K562 (cell line): ENCODE data around the gene MMP15. TPM values are rescaled to one million over a fixed set of nuclear protein-coding genes. Genes with fewer than 3 reads are reported as not detected.
A peak's percentile ranks its signal among the peaks of the same experiment; 100 is the strongest.

Experiments used
- ARID3A ChIP-seq: IDR thresholded peaks from 2 replicates; pipeline ENCODE4 v1.6.1; 2012; ENCODE audit warnings: low read depth, low read length, improper control_type of control experiment, borderline replicate concordance
- CLOCK ChIP-seq: fragments of 250-450 bp; sonication (Bioruptor Pico); IDR thresholded peaks from 2 replicates; pipeline ENCODE4 v1.4.0; 2020; ENCODE audit warnings: mild to moderate bottlenecking, moderate library complexity, borderline replicate concordance
- CTBP1 ChIP-seq: fragments of 450-650 bp; IDR thresholded peaks from 2 replicates; pipeline ENCODE4 v1.6.1; 2016; ENCODE audit warnings: borderline replicate concordance
- DPF2 ChIP-seq: fragments of 450-650 bp; IDR thresholded peaks from 2 replicates; pipeline ENCODE4 v1.6.1; 2016
- GATA2 ChIP-seq: sonication (generic); formaldehyde crosslinking; IDR thresholded peaks from 2 replicates; pipeline ENCODE4 v1.4.0; 2020; ENCODE audit warnings: mild to moderate bottlenecking, missing genetic modification reagents
- MAFF ChIP-seq: IDR thresholded peaks from 2 replicates; pipeline ENCODE4 v1.6.1; 2012; ENCODE audit warnings: low read length, improper control_type of control experiment
- MYC ChIP-seq, 2 experiments: fragments of 250-450 bp in 1 of 2; sonication (Bioruptor Pico) in 1 of 2; IDR thresholded peaks; 2 replicates each; pipeline versions ENCODE4 v1.5.1 to v1.6.1; 2012 to 2021; ENCODE audit warnings: low read depth in 2 of 2, borderline replicate concordance in 1 of 2, improper control_type of control experiment in 1 of 2, low read length in 1 of 2, mild to moderate bottlenecking in 1 of 2, moderate library complexity in 1 of 2
- NCOR1 ChIP-seq: fragments of 450-650 bp; IDR thresholded peaks from 2 replicates; pipeline ENCODE4 v1.6.1; 2016; ENCODE audit warnings: mild to moderate bottlenecking, moderate library complexity
- NONO ChIP-seq, 2 experiments: fragments of 200-400 bp in 1 of 2; fragments of 450-650 bp in 1 of 2; formaldehyde crosslinking in 1 of 2; IDR thresholded peaks; 2 replicates each; pipeline ENCODE4 v1.6.1; 2017; ENCODE audit warnings: low read depth in 2 of 2, mild to moderate bottlenecking in 2 of 2, moderate library complexity in 2 of 2, low read length in 1 of 2
- NR2C1 ChIP-seq, 2 experiments: fragments of 450-650 bp; IDR thresholded peaks; 2 replicates each; pipeline ENCODE4 v1.6.1; 2017; ENCODE audit warnings: mild to moderate bottlenecking in 2 of 2, antibody characterized with exemption in 1 of 2, inconsistent platforms in 1 of 2, missing compliant biosample characterization in 1 of 2, missing genetic modification characterization in 1 of 2
- PBX2 ChIP-seq, 2 experiments: IDR thresholded peaks in 1 of 2; conservative IDR thresholded peaks in 1 of 2; 2 replicates each; pipeline ENCODE4 v1.6.1; 2016; ENCODE audit warnings: low read depth in 2 of 2, mild to moderate bottlenecking in 1 of 2, missing compliant biosample characterization in 1 of 2, missing genetic modification characterization in 1 of 2, moderate library complexity in 1 of 2
- SOX6 ChIP-seq: fragments of 450-650 bp; IDR thresholded peaks from 2 replicates; pipeline ENCODE4 v1.6.1; 2014; ENCODE audit warnings: mild to moderate bottlenecking
- TBL1XR1 ChIP-seq, 2 experiments: IDR thresholded peaks; 2 replicates each; pipeline ENCODE4 v1.6.1; 2012; ENCODE audit warnings: improper control_type of control experiment in 2 of 2, low read length in 2 of 2, mild to moderate bottlenecking in 1 of 2
- ZMIZ1 ChIP-seq, 2 experiments: fragments of 150-350 bp in 1 of 2; IDR thresholded peaks; 2 replicates each; pipeline ENCODE4 v1.6.1; 2012 to 2016; ENCODE audit warnings: low read depth in 2 of 2, low read length in 2 of 2, mild to moderate bottlenecking in 1 of 2, moderate library complexity in 1 of 2
- polyA plus RNA-seq, 8 experiments: library from polyadenylated mRNA; depleted of rRNA in 4 of 8; stranded (reverse) in 5 of 8; unstranded in 3 of 8; fragments of >200 nt; fragmentation: Nextera tagmentation in 2 of 8; fragmentation: Illumina TruSeq in 1 of 8; extraction: Ambion mirVana in 2 of 8; extraction: Trizol in 1 of 8; gene quantifications; 2 replicates each; pipeline versions ENCODE4 v1.2.1 to v1.2.3, GENCODE V29; 2011 to 2014; ENCODE audit warnings: inconsistent platforms in 1 of 8, missing spikeins in 1 of 8
- total RNA-seq, 7 experiments: library from RNA; depleted of rRNA in 6 of 7; stranded (reverse); fragments of >200 nt in 6 of 7; fragmentation: Illumina TruSeq in 2 of 7; extraction: Trizol in 2 of 7; gene quantifications; 2 replicates each; pipeline versions ENCODE4 v1.2.1 to v1.2.3, GENCODE V29; 2011 to 2021; ENCODE audit warnings: low replicate concordance in 1 of 7

Gene MMP15
- total and polyA plus RNA-seq, 9 of the 15 experiments (the other 6 are each of a cell fraction or from before 2014, with no cell fraction given), result 0.01 to 20.4 (median 5.5) TPM

GRCh38 chr16:57977418-57978069, 48.0 kb upstream of the MMP15 start (continued):
- no peak for TF ChIP-seq CLOCK
- TF ChIP-seq TBL1XR1 (IDR thresholded peaks at IDR 0.05; ENCODE audit: low read length in 2 of 2), result peak in 1 of 2 experiments; percentile 32; a peak in 1 of 4 replicates
- TF ChIP-seq DPF2, result peak; percentile 86
- TF ChIP-seq NR2C1 (IDR thresholded peaks at IDR 0.05), result no peak
- TF ChIP-seq NR2C1 (tag; IDR thresholded peaks at IDR 0.05), result 0 out of 2 replicates have a peak, but pooled peaks have one; percentile 8
- TF ChIP-seq MAFF, result peak; percentile 6; the same call in 1 of the 2 replicates
- 0 out of 4 replicates have a peak, but pooled peaks of 1 of the 2 experiments have one; percentile 40 for TF ChIP-seq ZMIZ1 (IDR thresholded peaks at IDR 0.05; ENCODE audit: low read depth in 2 of 2, low read length in 2 of 2)
- TF ChIP-seq NCOR1, result peak; percentile 55
- TF ChIP-seq NONO (IDR thresholded peaks at IDR 0.05; ENCODE audit: low read depth in 2 of 2, low read length in 1 of 2), result no peak
- TF ChIP-seq SOX6, result peak; percentile 20; the same call in 1 of the 2 replicates
- TF ChIP-seq CTBP1, result peak; percentile 31; the same call in 1 of the 2 replicates
- TF ChIP-seq PBX2 (CRISPR knock-in tag; IDR thresholded peaks at IDR 0.05; ENCODE audit: low read depth), result no peak
- TF ChIP-seq PBX2 (tag; conservative IDR thresholded peaks at IDR 0.05; ENCODE audit: low read depth), result 0 out of 2 replicates have a peak, but pooled peaks have one; percentile 10
- peak; percentile 46; the same call in 1 of the 2 replicates for TF ChIP-seq MYC (IDR thresholded peaks at IDR 0.05; ENCODE audit: low read depth, low read length)
- TF ChIP-seq MYC (CRISPR knock-in tag; IDR thresholded peaks at IDR 0.05; ENCODE audit: borderline replicate concordance, low read depth), result no peak
- 0 out of 2 replicates have a peak, but pooled peaks have one; percentile 14 for TF ChIP-seq ARID3A
- TF ChIP-seq GATA2 (CRISPR knock-in tag), result 0 out of 2 replicates have a peak, but pooled peaks have one; percentile 33
